Thymus (tissue), 11 donors: ENCODE measurements around the gene ASIC4. TPM values are rescaled to one million over a fixed set of nuclear protein-coding genes. Genes with fewer than 3 reads are reported as not detected.
A peak's percentile ranks its signal among the peaks of the same experiment; 100 is the strongest.

ENCODE experiments used
- DNase-seq, 9 donors: peaks; one replicate each; pipeline ENCODE4 v3.0.0-alpha.2; 2013; ENCODE audit warnings: low spot score in 9 of 9, low read depth in 6 of 9, missing footprints in 1 of 9
- H3K27ac ChIP-seq, 2 donors: one replicate each; pipeline ENCODE4 v1.5.1; 2013; ENCODE audit warnings: control low read depth in 1 of 2, low read depth in 1 of 2, low read length in 1 of 2, mild to moderate bottlenecking in 1 of 2, moderate library complexity in 1 of 2
- H3K27me3 ChIP-seq, 2 donors: one replicate each; pipeline ENCODE4 v1.5.1; 2013; ENCODE audit warnings: low read length in 1 of 2; ENCODE audit not compliant: control insufficient read depth in 2 of 2, insufficient read depth in 1 of 2
- H3K36me3 ChIP-seq, 2 donors: one replicate each; pipeline ENCODE4 v1.5.1; 2013; ENCODE audit warnings: low read length in 1 of 2, mild to moderate bottlenecking in 1 of 2, moderate library complexity in 1 of 2; ENCODE audit not compliant: control insufficient read depth in 2 of 2, insufficient read depth in 2 of 2
- H3K4me1 ChIP-seq, 2 donors: one replicate each; pipeline ENCODE4 v1.5.1; 2013; ENCODE audit warnings: low read length in 2 of 2; ENCODE audit not compliant: control insufficient read depth in 2 of 2, insufficient read depth in 2 of 2
- H3K4me3 ChIP-seq, 2 donors: one replicate each; pipeline ENCODE4 v1.5.1; 2013; ENCODE audit warnings: low read length in 2 of 2, control low read depth in 1 of 2, mild to moderate bottlenecking in 1 of 2
- H3K9me3 ChIP-seq, 2 donors: one replicate each; pipeline ENCODE4 v1.5.1; 2013; ENCODE audit warnings: low read length in 1 of 2, mild to moderate bottlenecking in 1 of 2; ENCODE audit not compliant: control insufficient read depth in 2 of 2, insufficient read depth in 1 of 2
- WGBS: extraction: QIAGEN DNeasy Blood & Tissue Kit; methylation state at CpG from one replicate; pipeline ENCODE4 v1.1.7; 2013; 5-methylcytosine and 5-hydroxymethylcytosine counted together
- polyA plus RNA-seq: library from polyadenylated mRNA; stranded (reverse); fragments of 200-250 nt; gene quantifications from one replicate; pipeline ENCODE4 v1.2.3, GENCODE V29; 2013
- total RNA-seq: library from RNA; stranded (reverse); fragments of 120-200 nt; gene quantifications from one replicate; pipeline ENCODE4 v1.2.4, GENCODE V29; 2013
- donor health status: healthy.

The ASIC4 gene
- total and polyA plus RNA-seq, 2 donors, result 0.05 to 0.23 TPM

DNA sequence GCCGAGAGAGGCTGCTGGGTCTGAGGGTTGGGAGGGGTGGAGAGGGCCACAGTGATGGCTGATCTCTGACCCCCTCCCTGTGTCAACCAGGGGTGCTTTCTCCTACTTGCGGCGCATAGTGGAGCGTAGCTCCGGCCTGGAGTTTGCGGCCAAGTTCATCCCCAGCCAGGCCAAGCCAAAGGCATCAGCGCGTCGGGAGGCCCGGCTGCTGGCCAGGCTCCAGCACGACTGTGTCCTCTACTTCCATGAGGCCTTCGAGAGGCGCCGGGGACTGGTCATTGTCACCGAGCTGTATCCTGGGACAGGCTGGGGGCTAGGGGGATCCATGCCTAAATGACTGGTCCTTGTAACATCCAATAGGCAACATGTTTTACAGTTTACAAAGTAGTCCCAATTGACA is 36.5 kb upstream of the ASIC4 start:
- DNase-seq, result no peak
- no peaks in the 10 kb centered on the region for H3K36me3 ChIP-seq
- no peaks in the 10 kb centered on the region for H3K9me3 ChIP-seq
- WGBS, result 96% methylated on average over 15 of the region's 15 CpGs
- no peak overlapping the region for H3K27ac ChIP-seq
- H3K27me3 ChIP-seq, result peaks cover 6 to 67% of the 10 kb centered on the region in 2 donors
- H3K4me3 ChIP-seq, result no peak overlapping the region
- no peaks in the 10 kb centered on the region for H3K4me1 ChIP-seq

DNA sequence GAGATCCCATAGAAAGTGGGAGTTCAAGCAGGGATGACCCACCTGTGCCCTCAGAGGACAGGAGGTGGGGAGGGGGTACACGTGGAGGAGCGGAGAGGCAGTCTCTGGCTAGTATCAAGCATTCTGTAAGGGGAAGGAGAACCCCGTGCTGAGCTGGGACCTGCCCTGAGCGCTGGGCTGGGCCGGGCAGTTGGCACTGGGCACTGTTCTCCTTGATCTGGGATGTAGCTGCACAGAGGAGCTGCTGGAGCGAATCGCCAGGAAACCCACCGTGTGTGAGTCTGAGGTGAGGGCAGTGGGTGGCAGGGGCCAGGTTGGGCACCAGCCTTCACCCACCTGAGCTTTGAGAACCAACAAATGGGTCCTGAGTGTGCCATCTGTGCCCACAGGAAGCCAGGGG is 35.4 kb upstream of the ASIC4 start:
- H3K9me3 ChIP-seq, result no peaks in the 10 kb centered on the region
- no peak overlapping the region for H3K27ac ChIP-seq
- H3K36me3 ChIP-seq, result no peaks in the 10 kb centered on the region
- H3K27me3 ChIP-seq, result peaks cover 15 to 76% of the 10 kb centered on the region in 2 donors
- WGBS, result 88% methylated on average over 8 of the region's 8 CpGs
- H3K4me3 ChIP-seq, result no peak overlapping the region
- DNase-seq, result no peak
- peaks cover 0 to under 1% of the 10 kb centered on the region in 2 donors for H3K4me1 ChIP-seq

- Histone ChIP-seq H3K27me3 (peaks cover 26 to 87% of the 10 kb centered on the region in 2 donors), H3K4me3 (no peak overlapping the region)
- 97% methylated on average over 8 of the region's 8 CpGs for WGBS
Observed at GRCh38 chr2:219480004-219480403, 34.3 kb upstream of the ASIC4 start.

DNA sequence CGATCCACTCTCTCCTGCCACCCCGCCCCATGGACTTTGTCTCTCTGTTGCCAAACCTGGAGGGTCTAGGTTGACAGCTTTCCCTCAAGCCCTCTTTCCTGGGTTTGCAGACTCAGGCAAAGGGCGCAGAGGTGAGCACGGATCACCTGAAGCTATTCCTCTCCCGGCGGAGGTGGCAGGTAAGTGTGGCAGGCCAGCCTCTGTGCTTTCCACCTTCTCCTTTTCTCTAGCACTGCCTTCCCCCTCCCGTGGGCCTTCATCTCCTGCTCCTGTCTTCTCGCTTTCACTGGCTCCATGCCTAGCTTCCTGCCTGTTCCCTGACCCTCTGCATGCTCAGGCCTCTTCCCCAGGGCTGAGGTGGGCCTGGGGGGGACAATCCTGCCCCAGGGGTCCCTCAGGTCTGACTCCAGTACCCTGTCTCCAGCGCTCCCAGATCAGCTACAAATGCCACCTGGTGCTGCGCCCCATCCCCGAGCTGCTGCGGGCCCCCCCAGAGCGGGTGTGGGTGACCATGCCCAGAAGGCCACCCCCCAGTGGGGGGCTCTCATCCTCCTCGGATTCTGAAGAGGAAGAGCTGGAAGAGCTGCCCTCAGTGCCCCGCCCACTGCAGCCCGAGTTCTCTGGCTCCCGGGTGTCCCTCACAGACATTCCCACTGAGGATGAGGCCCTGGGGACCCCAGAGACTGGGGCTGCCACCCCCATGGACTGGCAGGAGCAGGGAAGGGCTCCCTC is 31.4 kb upstream of the ASIC4 start:
- WGBS, result 77% methylated on average over 17 of the region's 17 CpGs
- no peaks in the 10 kb centered on the region for H3K9me3 ChIP-seq
- no peak overlapping the region for H3K4me3 ChIP-seq
- H3K27ac ChIP-seq, result no peak overlapping the region
- no peaks in the 10 kb centered on the region for H3K36me3 ChIP-seq
- H3K4me1 ChIP-seq, result peaks cover 0 to 2% of the 10 kb centered on the region in 2 donors
- peaks cover 49 to 91% of the 10 kb centered on the region in 2 donors for H3K27me3 ChIP-seq
- DNase-seq, result no peak

More at GRCh38 chr2:219480004-219480403, 34.3 kb upstream of the ASIC4 start:
- H3K27ac ChIP-seq, result no peak overlapping the region
- H3K36me3 ChIP-seq, result no peaks in the 10 kb centered on the region
- no peak for DNase-seq
- no peaks in the 10 kb centered on the region for H3K9me3 ChIP-seq
- H3K4me1 ChIP-seq, result peaks cover 0 to 2% of the 10 kb centered on the region in 2 donors

GRCh38 chr2:219483451-219484342 is 30.6 kb upstream of the ASIC4 start:
- no peak overlapping the region for H3K4me3 ChIP-seq
- no peaks in the 10 kb centered on the region for H3K36me3 ChIP-seq
- 14% methylated on average over 58 of the region's 58 CpGs for WGBS
- peaks cover 0 to 2% of the 10 kb centered on the region in 2 donors for H3K4me1 ChIP-seq
- H3K27ac ChIP-seq, result no peak overlapping the region
- no peaks in the 10 kb centered on the region for H3K9me3 ChIP-seq
- no peak for DNase-seq
- H3K27me3 ChIP-seq, result peaks cover 51 to 98% of the 10 kb centered on the region in 2 donors

DNA sequence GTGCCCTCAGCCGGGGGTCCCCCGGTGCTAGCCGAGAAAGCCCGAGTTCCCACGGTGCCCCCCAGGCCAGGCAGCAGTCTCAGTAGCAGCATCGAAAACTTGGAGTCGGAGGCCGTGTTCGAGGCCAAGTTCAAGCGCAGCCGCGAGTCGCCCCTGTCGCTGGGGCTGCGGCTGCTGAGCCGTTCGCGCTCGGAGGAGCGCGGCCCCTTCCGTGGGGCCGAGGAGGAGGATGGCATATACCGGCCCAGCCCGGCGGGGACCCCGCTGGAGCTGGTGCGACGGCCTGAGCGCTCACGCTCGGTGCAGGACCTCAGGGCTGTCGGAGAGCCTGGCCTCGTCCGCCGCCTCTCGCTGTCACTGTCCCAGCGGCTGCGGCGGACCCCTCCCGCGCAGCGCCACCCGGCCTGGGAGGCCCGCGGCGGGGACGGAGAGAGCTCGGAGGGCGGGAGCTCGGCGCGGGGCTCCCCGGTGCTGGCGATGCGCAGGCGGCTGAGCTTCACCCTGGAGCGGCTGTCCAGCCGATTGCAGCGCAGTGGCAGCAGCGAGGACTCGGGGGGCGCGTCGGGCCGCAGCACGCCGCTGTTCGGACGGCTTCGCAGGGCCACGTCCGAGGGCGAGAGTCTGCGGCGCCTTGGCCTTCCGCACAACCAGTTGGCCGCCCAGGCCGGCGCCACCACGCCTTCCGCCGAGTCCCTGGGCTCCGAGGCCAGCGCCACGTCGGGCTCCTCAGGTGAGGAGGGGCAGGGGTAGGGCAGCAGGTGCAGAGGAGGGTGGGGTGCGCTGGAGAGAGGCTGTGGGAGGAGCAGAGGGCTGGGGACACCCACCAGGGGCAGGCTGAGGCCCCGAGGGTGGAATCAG is 29.7 kb upstream of the ASIC4 start:
- no peak overlapping the region for H3K27ac ChIP-seq
- peak in 1 of 9 donors; percentile 13 for DNase-seq
- H3K9me3 ChIP-seq, result no peaks in the 10 kb centered on the region
- H3K27me3 ChIP-seq, result peaks cover 51 to 99% of the 10 kb centered on the region in 2 donors
- peaks cover 0 to 2% of the 10 kb centered on the region in 2 donors for H3K4me1 ChIP-seq
- H3K4me3 ChIP-seq, result no peak overlapping the region
- 3% methylated on average over 89 of the region's 89 CpGs for WGBS
- no peaks in the 10 kb centered on the region for H3K36me3 ChIP-seq

DNA sequence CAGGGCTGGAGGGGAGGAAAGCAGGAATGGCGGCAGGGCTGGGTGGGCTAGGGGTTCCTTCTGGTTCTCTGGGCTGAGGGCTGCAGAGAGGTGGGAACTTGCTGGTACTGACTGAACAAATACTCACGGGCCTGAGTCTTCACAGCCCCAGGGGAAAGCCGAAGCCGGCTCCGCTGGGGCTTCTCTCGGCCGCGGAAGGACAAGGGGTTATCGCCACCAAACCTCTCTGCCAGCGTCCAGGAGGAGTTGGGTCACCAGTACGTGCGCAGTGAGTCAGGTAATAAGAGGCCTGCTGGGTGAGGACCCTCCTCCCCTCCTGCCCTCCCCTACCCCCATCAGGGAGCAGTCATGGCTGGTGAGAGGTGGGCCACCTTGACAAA is 29.1 kb upstream of the ASIC4 start:
- H3K27me3 ChIP-seq, result peaks cover 51 to 99% of the 10 kb centered on the region in 2 donors
- WGBS, result 71% methylated on average over 12 of the region's 12 CpGs
- H3K4me1 ChIP-seq, result peaks cover 0 to 2% of the 10 kb centered on the region in 2 donors
- H3K27ac ChIP-seq, result no peak overlapping the region
- H3K4me3 ChIP-seq, result no peak overlapping the region
- H3K9me3 ChIP-seq, result no peaks in the 10 kb centered on the region
- H3K36me3 ChIP-seq, result no peaks in the 10 kb centered on the region
- DNase-seq, result no peak

DNA sequence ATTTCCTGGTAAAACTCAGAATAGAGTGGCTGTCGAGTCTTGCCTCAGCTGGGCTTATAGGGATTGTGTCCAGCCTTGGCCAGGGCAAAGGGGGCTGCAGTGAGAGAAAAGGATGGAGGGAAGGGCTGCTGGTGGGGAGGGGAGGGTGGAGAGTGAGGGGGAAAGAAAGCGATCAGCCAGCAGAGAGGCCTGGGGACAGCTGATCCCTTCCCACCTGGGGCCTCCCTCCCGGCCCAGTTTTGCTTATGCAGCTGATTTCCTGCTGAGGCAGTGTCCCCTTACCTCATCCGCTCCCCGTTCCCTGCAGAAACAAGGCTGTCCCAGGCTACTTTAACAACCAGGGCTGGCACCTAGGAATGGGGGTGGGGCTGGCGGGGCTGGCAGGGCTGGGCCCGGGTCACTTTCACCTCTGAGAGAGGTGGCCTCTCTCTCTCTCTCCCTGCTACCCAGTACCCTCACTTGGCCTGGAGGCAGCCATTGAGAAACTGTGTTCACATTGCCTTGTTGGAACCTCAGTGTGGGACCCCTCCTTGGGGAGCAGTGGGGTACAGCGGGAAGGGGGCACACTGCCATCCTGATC is 27.8 kb upstream of the ASIC4 start:
- H3K9me3 ChIP-seq, result no peaks in the 10 kb centered on the region
- no peak overlapping the region for H3K27ac ChIP-seq
- peaks cover 51 to 98% of the 10 kb centered on the region in 2 donors for H3K27me3 ChIP-seq
- H3K36me3 ChIP-seq, result no peaks in the 10 kb centered on the region
- DNase-seq, result no peak
- H3K4me3 ChIP-seq, result no peak overlapping the region
- peaks cover 0 to 2% of the 10 kb centered on the region in 2 donors for H3K4me1 ChIP-seq
- 61% methylated on average over 8 of the region's 8 CpGs for WGBS
